Tongue (tissue), 2 donors: Measurements from ENCODE around the gene DHRS1. TPM values are rescaled to one million over a fixed set of nuclear protein-coding genes. Genes with fewer than 3 reads are reported as not detected.

Source experiments
- DNase-seq: peaks from one replicate; pipeline ENCODE4 v3.0.0-alpha.2; 2015
- total RNA-seq: library from RNA; depleted of rRNA; stranded (reverse); fragments of >200 nt; gene quantifications from one replicate; pipeline ENCODE4 v1.2.3, GENCODE V29; 2014

DHRS1 gene
- total RNA-seq, 1 donor from 2014 or later: 13.0 TPM

GRCh38 chr14:24327914-24328313 is 28.3 kb upstream of the DHRS1 start:
- DNase-seq: peak; percentile 39

GRCh38 chr14:24327303-24327702 is 27.7 kb upstream of the DHRS1 start:
- no peak for DNase-seq

- DNase-seq: no peak
These were observed 26.4 kb upstream of the DHRS1 start for GRCh38 chr14:24325963-24326362.

GRCh38 chr14:24325041-24325530 is 25.5 kb upstream of the DHRS1 start:
- DNase-seq: no peak

- DNase-seq: no peak
These were observed 24.4 kb upstream of the DHRS1 start for GRCh38 chr14:24324024-24324423.

GRCh38 chr14:24323341-24323740 is 23.8 kb upstream of the DHRS1 start:
- no peak for DNase-seq

GRCh38 chr14:24322672-24323071 is 23.1 kb upstream of the DHRS1 start:
- DNase-seq: no peak

- DNase-seq: no peak
These were observed 21.8 kb upstream of the DHRS1 start for GRCh38 chr14:24321212-24321975.

- no peak for DNase-seq
These were observed 17.8 kb upstream of the DHRS1 start for GRCh38 chr14:24317141-24317928.

GRCh38 chr14:24316597-24316950 is 17.0 kb upstream of the DHRS1 start:
- DNase-seq: no peak

GRCh38 chr14:24315807-24316596 is 16.4 kb upstream of the DHRS1 start:
- DNase-seq: peak; percentile 20

GRCh38 chr14:24315243-24315806 is 15.7 kb upstream of the DHRS1 start:
- DNase-seq: no peak

GRCh38 chr14:24314377-24315193 is 15.0 kb upstream of the DHRS1 start:
- no peak for DNase-seq

GRCh38 chr14:24313913-24314312 is 14.3 kb upstream of the DHRS1 start:
- no peak for DNase-seq

- no peak for DNase-seq
These were observed 13.3 kb upstream of the DHRS1 start for GRCh38 chr14:24312736-24313507.

GRCh38 chr14:24311837-24312615 is 12.4 kb upstream of the DHRS1 start:
- DNase-seq: no peak

- peak; percentile 82 for DNase-seq
These were observed 11.3 kb upstream of the DHRS1 start, which contains the start of gene LTB4R for GRCh38 chr14:24310646-24311604. Gene LTB4R (plus strand): TSS chr14:24311502. CDS start chr14:24315652, 4,150 bp downstream.

GRCh38 chr14:24310265-24310645 is 10.7 kb upstream of the DHRS1 start:
- DNase-seq: peak; percentile 21
